Heart left ventricle (tissue), 16 donors: ENCODE results near the gene SSBP3. TPM values are rescaled to one million over a fixed set of nuclear protein-coding genes. Genes with fewer than 3 reads are reported as not detected.

ENCODE experiments used
- ATAC-seq, 4 donors: fragments of 200-7000 bp; cut with Tn5 transposase; one replicate each; pipeline ENCODE4 v1.9.1; 2020 to 2022; ENCODE audit warnings: moderate library complexity in 4 of 4, mild to moderate bottlenecking in 3 of 4, moderate number of reproducible peaks in 1 of 4
- DNase-seq, 5 donors: peaks; one replicate each; pipeline ENCODE4 v3.0.0-alpha.2; 2020
- H3K27ac ChIP-seq, 12 donors: fragments of 200-600 bp; sonication (generic) in 4 of 12; one replicate each; pipeline versions ENCODE4 v1.5.0 to v1.8.0; 2016 to 2022; ENCODE audit warnings: mild to moderate bottlenecking in 2 of 12
- H3K27me3 ChIP-seq, 9 donors: fragments of 200-600 bp; sonication (generic) in 2 of 9; one replicate each; pipeline versions ENCODE4 v1.5.1 to v1.8.0; 2016 to 2022; ENCODE audit warnings: mild to moderate bottlenecking in 3 of 9
- H3K36me3 ChIP-seq, 9 donors: fragments of 200-600 bp; sonication (generic) in 2 of 9; one replicate each; pipeline versions ENCODE4 v1.5.0 to v1.8.0; 2018 to 2022; ENCODE audit warnings: mild to moderate bottlenecking in 2 of 9
- H3K4me1 ChIP-seq, 12 donors: fragments of 200-600 bp; sonication (generic) in 4 of 12; one replicate each; pipeline versions ENCODE4 v1.5.0 to v1.8.0; 2016 to 2022; ENCODE audit warnings: mild to moderate bottlenecking in 3 of 12
- H3K4me3 ChIP-seq, 12 donors: fragments of 200-600 bp; sonication (generic) in 4 of 12; one replicate each; pipeline versions ENCODE4 v1.5.0 to v1.8.0; 2017 to 2022; ENCODE audit warnings: mild to moderate bottlenecking in 9 of 12, moderate library complexity in 4 of 12
- H3K9me3 ChIP-seq, 12 donors: fragments of 200-600 bp; sonication (generic) in 4 of 12; one replicate each; pipeline versions ENCODE4 v1.5.0 to v1.8.0; 2016 to 2022; ENCODE audit warnings: mild to moderate bottlenecking in 1 of 12
- CTCF ChIP-seq, 12 donors: fragments of 200-600 bp; sonication (generic) in 4 of 12; IDR thresholded peaks; one replicate each; pipeline versions ENCODE4 v1.5.0 to v1.8.0; 2018 to 2022; ENCODE audit warnings: antibody characterized with exemption in 12 of 12, mild to moderate bottlenecking in 5 of 12
- POLR2A ChIP-seq, 2 donors: fragments of 450-650 bp; IDR thresholded peaks; one replicate each; pipeline ENCODE4 v1.6.1; 2017; ENCODE audit warnings: antibody characterized with exemption in 2 of 2, mild to moderate bottlenecking in 2 of 2, moderate library complexity in 2 of 2
- WGBS, 4 donors: extraction: QIAGEN DNeasy Blood & Tissue Kit in 2 of 4; methylation state at CpG; one replicate each; pipeline versions ENCODE4 v1.1.5 to v1.1.7; 2013 to 2018; 5-methylcytosine and 5-hydroxymethylcytosine counted together
- intact Hi-C, 10 donors: fragments of 100-400 bp; cut with DNase I; formaldehyde crosslinking; loops; one replicate each; pipeline versions ENCODE4 v1.11.1 to v1.14.2; 2022
- polyA plus RNA-seq, 2 donors: library from polyadenylated mRNA; stranded (reverse); fragments of 200-250 nt; gene quantifications; one replicate each; pipeline ENCODE4 v1.2.3, GENCODE V29; 2013
- total RNA-seq, 9 donors: library from RNA; depleted of rRNA in 2 of 9; stranded (reverse); fragments of >200 nt in 2 of 9; fragmentation: NEBNext Ultra II Directional in 3 of 9; extraction: Animal tissue kit (Norgen Biotek cat#: 25700) in 3 of 9; gene quantifications; one replicate each; pipeline versions ENCODE4 v1.1.0 to v1.2.4, GENCODE V29; 2016 to 2023
- donor health status: ischemic (EF 13 %, LVEDD 7.1; RV severe dilation, severe dysfunction).
- donor health status: healthy with polysubstance abuse.
- donor health status: DM: no; HTN: yes; CAD: no.
- donor health status: DM: no; HTN: no; CAD: no.
- donor health status: ischemic (EF 25% LVEDD 6.9; RV normal size, moderate dysfunction).
- donor health status: ischemic (EF 25% LVEDD 5.7; RV mildly dilated, moderate dysfunction).
- donor health status: healthy.
- donor health status: DM: yes; HTN: yes; CAD: no.
- donor health status: ischemic (EF 35%, LVEDD 5.7; RV mildly dilated, moderate dysfunction).
- donor health status: nonischemic (EF 11% LVEDD 7.7; RV severe dilation, severe dysfunction).
- donor health status: DM: yes; HTN: yes; CAD: no.
- donor health status: PGD.
- donor health status: ischemic (EF 29% LVEDD 5.4; RV normal size, mild dysfunction).
- donor health status: nonischemic (EF 23%, LVEDD 6.1; RV moderate dilation, normal function).

The SSBP3 gene
- total and polyA plus RNA-seq, 11 donors = 20.8 to 61.8 (median 48.1) TPM

GRCh38 chr1:54268762-54269297 is 137.4 kb downstream of the SSBP3 start:
- DNase-seq = no peak
- Histone ChIP-seq H3K4me3 (no peak overlapping the region), H3K4me1 (peaks cover 0 to 60% (median 29%) of the 10 kb centered on the region in 12 donors), H3K9me3 (no peaks in the 10 kb centered on the region), H3K27ac (no peak overlapping the region), H3K27me3 (no peaks in the 10 kb centered on the region), H3K36me3 (peaks cover 0 to 3% (median 0%) of the 10 kb centered on the region in 9 donors)
- WGBS, 4 donors = 36 to 64% (median 57%) methylated on average over 9 of the region's 9 CpGs
- TF ChIP-seq CTCF (IDR thresholded peaks at IDR 0.05) (no peak), POLR2A (IDR thresholded peaks at IDR 0.05) (no peak)
- intact Hi-C loops = no loop called here
- no peak for ATAC-seq

DNA sequence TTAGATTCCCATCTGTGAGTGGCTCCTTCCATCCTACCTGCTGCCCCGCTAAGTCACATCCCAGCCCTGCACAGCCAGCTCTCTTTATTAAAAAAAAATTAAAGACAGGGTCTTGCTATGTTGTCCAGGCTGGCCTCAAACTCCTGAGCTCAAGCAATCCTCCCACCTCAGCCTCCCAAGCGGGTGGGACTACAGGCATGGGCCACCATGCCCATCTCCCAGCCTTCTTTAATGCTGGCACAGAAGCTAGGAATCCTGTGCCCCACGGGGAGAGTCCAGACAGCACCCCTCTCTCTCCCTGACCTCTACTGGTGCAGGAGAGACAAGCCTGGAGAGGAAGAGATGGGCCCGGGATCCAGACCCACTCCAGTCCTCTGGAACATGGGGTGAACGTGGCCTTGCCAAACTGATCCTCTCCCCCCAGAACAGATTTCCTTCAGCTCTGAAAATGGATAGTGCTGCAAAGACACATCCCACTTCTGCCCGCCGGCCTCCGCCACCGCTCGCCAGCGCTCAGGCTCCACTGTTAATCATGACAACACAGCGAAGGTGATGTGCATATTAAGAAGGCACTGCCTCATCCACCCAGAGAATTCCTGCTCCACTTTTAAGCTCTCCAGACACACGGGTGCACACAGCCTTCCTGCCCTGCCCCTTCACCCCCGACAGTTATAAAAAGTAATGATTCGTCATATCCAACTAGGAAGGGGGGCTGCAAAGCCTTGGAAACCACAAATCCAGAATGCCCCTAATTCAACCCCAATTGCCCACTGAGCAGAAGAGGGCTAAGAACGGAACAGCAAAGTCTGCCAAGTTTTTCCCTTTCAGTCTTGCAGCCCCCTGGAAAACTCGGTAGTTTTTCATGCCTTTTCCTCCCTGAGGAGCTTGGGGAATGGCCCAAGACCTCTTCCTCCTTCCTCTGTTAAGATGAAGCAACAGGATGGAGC is 138.1 kb downstream of the SSBP3 start:
- no peak overlapping the region for H3K4me3 ChIP-seq
- no peak for DNase-seq
- H3K9me3 ChIP-seq = no peaks in the 10 kb centered on the region
- H3K27me3 ChIP-seq = no peaks in the 10 kb centered on the region
- TF ChIP-seq CTCF (IDR thresholded peaks at IDR 0.05) = no peak
- no peak for TF ChIP-seq POLR2A (IDR thresholded peaks at IDR 0.05)
- no peak for ATAC-seq
- intact Hi-C loops = no loop called here
- WGBS, 4 donors = 77 to 89% (median 87%) methylated on average over 16 to 17 of the region's 17 CpGs
- H3K36me3 ChIP-seq = peaks cover 0 to 3% (median 0%) of the 10 kb centered on the region in 9 donors
- H3K27ac ChIP-seq = no peak overlapping the region
- peaks cover 0 to 53% (median 22%) of the 10 kb centered on the region in 12 donors for H3K4me1 ChIP-seq

DNA sequence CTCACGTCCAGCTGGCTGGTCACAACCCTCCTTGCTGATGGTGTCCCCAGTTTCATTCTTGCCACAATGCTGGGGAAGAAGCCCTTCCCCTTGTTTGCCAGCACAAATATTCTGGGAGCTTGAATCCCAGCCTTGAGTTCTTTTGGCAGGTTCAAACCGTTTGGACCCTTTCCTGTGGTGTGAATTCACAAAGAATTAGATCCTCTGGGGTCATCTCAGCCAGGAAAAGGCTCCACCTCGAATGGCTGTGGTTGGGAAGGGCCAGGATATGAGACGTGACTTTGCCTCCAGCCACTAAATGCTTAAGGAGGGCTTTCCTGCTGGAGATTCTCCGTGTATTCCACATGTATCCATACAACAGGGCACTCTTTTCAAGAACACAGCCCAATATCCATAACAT is 139.3 kb downstream of the SSBP3 start:
- Histone ChIP-seq H3K9me3 (no peaks in the 10 kb centered on the region), H3K4me1 (peaks cover 0 to 41% (median 16%) of the 10 kb centered on the region in 12 donors), H3K36me3 (peaks cover 0 to 3% (median 0%) of the 10 kb centered on the region in 9 donors), H3K4me3 (no peak overlapping the region), H3K27me3 (no peaks in the 10 kb centered on the region), H3K27ac (no peak overlapping the region)
- ATAC-seq (no peak), DNase-seq (no peak)
- no peak for TF ChIP-seq POLR2A (IDR thresholded peaks at IDR 0.05)
- TF ChIP-seq CTCF (IDR thresholded peaks at IDR 0.05) = no peak
- intact Hi-C loops = no loop called here
- 51 to 71% (median 60%) methylated on average over 5 of the region's 5 CpGs for WGBS, 4 donors

DNA sequence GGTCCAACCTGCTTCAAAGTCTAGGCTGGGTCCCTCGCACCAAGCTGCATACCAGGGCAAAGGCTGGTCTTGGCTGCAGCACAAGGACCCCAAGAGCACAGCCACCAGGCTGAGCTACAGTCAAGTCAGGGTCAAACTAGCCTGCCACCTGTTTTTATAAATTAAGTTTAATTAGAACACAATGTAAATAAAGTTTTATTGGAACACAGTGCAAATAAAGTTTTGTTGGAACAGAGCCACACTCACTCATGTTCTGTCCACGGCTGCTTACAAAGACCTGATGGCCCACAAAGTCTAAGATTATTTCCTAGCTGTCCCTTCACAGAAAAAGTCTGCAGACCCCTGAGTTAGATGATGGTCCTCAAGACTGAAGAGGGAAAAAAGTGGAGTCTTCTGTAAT is 140.0 kb downstream of the SSBP3 start:
- H3K4me1 ChIP-seq = peaks cover 0 to 34% (median 14%) of the 10 kb centered on the region in 12 donors
- DNase-seq (no peak), ATAC-seq (no peak)
- WGBS, 4 donors = 92 to 98% (median 96%) methylated on average over 2 of the region's 2 CpGs
- no peak overlapping the region for H3K27ac ChIP-seq
- H3K9me3 ChIP-seq = no peaks in the 10 kb centered on the region
- no peak overlapping the region for H3K4me3 ChIP-seq
- peaks cover 0 to 2% (median 0%) of the 10 kb centered on the region in 9 donors for H3K36me3 ChIP-seq
- TF ChIP-seq POLR2A (IDR thresholded peaks at IDR 0.05) = no peak
- no peak for TF ChIP-seq CTCF (IDR thresholded peaks at IDR 0.05)
- H3K27me3 ChIP-seq = no peaks in the 10 kb centered on the region
- intact Hi-C loops = no loop called here
